DND-41 (cell line): ENCODE measurements around the gene PPFIA1.

Experiments used
- CTCF ChIP-seq: IDR thresholded peaks from 2 replicates; pipeline ENCODE4 v1.5.1; 2012; ENCODE audit warnings: borderline replicate concordance, low read length, moderate library complexity, mild to moderate bottlenecking; ENCODE audit not compliant: poor library complexity, severe bottlenecking; ENCODE audit errors: extremely low read depth
- EZH2 ChIP-seq: IDR thresholded peaks from 3 replicates; pipeline ENCODE4 v1.6.1; 2012; ENCODE audit warnings: borderline replicate concordance, low read depth, mild to moderate bottlenecking, moderate library complexity, low read length, inconsistent platforms; ENCODE audit not compliant: severe bottlenecking

GRCh38 chr11:70376621-70377020, 106.1 kb downstream of the PPFIA1 start:
- no peak for TF ChIP-seq CTCF
- no peak for TF ChIP-seq EZH2
